B cell (primary cell): ENCODE data around the gene TREML2. TPM values are rescaled to one million over a fixed set of nuclear protein-coding genes. Genes with fewer than 3 reads are reported as not detected.

ENCODE experiments used
- ATAC-seq: fragments of 200-7000 bp; cut with Tn5 transposase; one replicate; pipeline ENCODE4 v1.10.0; 2021; ENCODE audit warnings: low read depth, mild to moderate bottlenecking, moderate number of reproducible peaks, moderate library complexity
- CTCF ChIA-PET: fragments of 350-600 bp; sonication (Branson Sonifier 250); formaldehyde crosslinking; loops from one replicate; lab custom pipeline; 2021; ENCODE audit warnings: antibody characterized with exemption, inconsistent platforms; lab: Charles Lee
- POLR2A ChIA-PET: fragments of 350-600 bp; sonication (Branson Sonifier 250); formaldehyde crosslinking; loops from one replicate; lab custom pipeline; 2021; ENCODE audit warnings: antibody characterized with exemption; lab: Charles Lee
- DNase-seq: peaks from one replicate; pipeline ENCODE4 v3.0.0; 2013
- H2AFZ ChIP-seq: 2 replicates; pipeline ENCODE4 v1.6.1; 2012; ENCODE audit warnings: mild to moderate bottlenecking, low read depth, low read length; ENCODE audit not compliant: insufficient read depth, poor library complexity, severe bottlenecking
- H3K27ac ChIP-seq, 2 donors: 1 replicate in 1 of 2; 2 replicates in 1 of 2; pipeline ENCODE4 v1.5.1; 2012 to 2013; ENCODE audit warnings: low read length in 2 of 2, mild to moderate bottlenecking in 2 of 2, moderate library complexity in 1 of 2
- H3K27me3 ChIP-seq, 4 experiments: fragments of 200-600 bp in 1 of 4; sonication (generic) in 1 of 4; replicated peaks in 1 of 4; 1 replicate in 2 of 4; 2 replicates in 2 of 4; pipeline versions ENCODE4 v1.6.1 to v1.7.0; 2013 to 2016; ENCODE audit warnings: low read length in 3 of 4, mild to moderate bottlenecking in 2 of 4, mixed read lengths in 1 of 4, moderate library complexity in 1 of 4; ENCODE audit not compliant: insufficient read depth in 4 of 4, control insufficient read depth in 3 of 4; ENCODE audit errors: control extremely low read depth in 1 of 4
- H3K36me3 ChIP-seq, 2 experiments: replicated peaks in 1 of 2; 1 replicate in 1 of 2; 2 replicates in 1 of 2; pipeline versions ENCODE4 v1.6.1 to v1.7.1; 2013; ENCODE audit warnings: low read length in 1 of 2; ENCODE audit not compliant: insufficient read depth in 2 of 2, control insufficient read depth in 1 of 2; ENCODE audit errors: control extremely low read depth in 1 of 2, extremely low read depth in 1 of 2
- H3K4me1 ChIP-seq, 2 donors: fragments of 200-600 bp in 1 of 2; sonication (generic) in 1 of 2; 1 replicate in 1 of 2; 2 replicates in 1 of 2; pipeline versions ENCODE4 v1.5.1 to v1.6.1; 2013 to 2017; ENCODE audit warnings: low read length in 2 of 2; ENCODE audit not compliant: control insufficient read depth in 2 of 2, insufficient read depth in 2 of 2
- H3K4me2 ChIP-seq: replicated peaks from 2 replicates; pipeline ENCODE3; 2012; ENCODE audit warnings: mild to moderate bottlenecking, low read depth, low read length; ENCODE audit not compliant: poor library complexity, severe bottlenecking
- H3K4me3 ChIP-seq, 5 experiments: fragments of 200-600 bp in 1 of 5; sonication (generic) in 1 of 5; 1 replicate in 3 of 5; 2 replicates in 2 of 5; pipeline versions ENCODE4 v1.5.1 to v1.7.0; 2011 to 2016; ENCODE audit warnings: low read length in 4 of 5, mild to moderate bottlenecking in 4 of 5, low read depth in 2 of 5, control low read depth in 1 of 5, moderate library complexity in 1 of 5; ENCODE audit not compliant: insufficient read depth in 1 of 5; ENCODE audit errors: control extremely low read depth in 1 of 5, extremely low read depth in 1 of 5
- H3K79me2 ChIP-seq: fragments of 200-600 bp; sonication (generic); one replicate; pipeline ENCODE4 v1.6.0; 2016; ENCODE audit warnings: low read length; ENCODE audit not compliant: control insufficient read depth, insufficient read depth
- H3K9ac ChIP-seq: fragments of 200-600 bp; sonication (generic); 2 replicates; pipeline ENCODE4 v1.6.1; 2017; ENCODE audit warnings: mild to moderate bottlenecking, low read length, moderate library complexity
- H3K9me3 ChIP-seq, 3 donors: one replicate each; pipeline versions ENCODE4 v1.6.1 to v1.7.1; 2013; ENCODE audit warnings: low read length in 2 of 3; ENCODE audit not compliant: control insufficient read depth in 2 of 3, insufficient read depth in 1 of 3; ENCODE audit errors: control extremely low read depth in 1 of 3
- H4K20me1 ChIP-seq: 2 replicates; pipeline ENCODE4 v1.6.0; 2012; ENCODE audit warnings: mild to moderate bottlenecking, low read length; ENCODE audit not compliant: insufficient read depth, control insufficient read depth, poor library complexity, severe bottlenecking
- H3K27ac Mint-ChIP-seq: one replicate; pipeline ENCODE4 v1.8.0; 2021; ENCODE audit warnings: mixed read lengths
- H3K27me3 Mint-ChIP-seq: one replicate; pipeline ENCODE4 v1.8.0; 2021; ENCODE audit warnings: mixed read lengths
- H3K4me1 Mint-ChIP-seq: one replicate; pipeline ENCODE4 v1.8.0; 2021; ENCODE audit warnings: mixed read lengths
- H3K4me3 Mint-ChIP-seq: one replicate; pipeline ENCODE4 v1.8.0; 2021; ENCODE audit warnings: mixed read lengths
- H3K9me3 Mint-ChIP-seq: one replicate; pipeline ENCODE4 v1.8.0; 2022; ENCODE audit warnings: mixed read lengths; ENCODE audit not compliant: insufficient read depth
- EZH2 ChIP-seq: IDR thresholded peaks from 2 replicates; pipeline ENCODE4 v1.6.1; 2012; ENCODE audit warnings: borderline replicate concordance, low read depth, mild to moderate bottlenecking, moderate library complexity, low read length; ENCODE audit not compliant: insufficient read depth, poor library complexity, severe bottlenecking
- WGBS: methylation state at CpG from one replicate; pipeline ENCODE4 v1.1.5; 2013; ENCODE audit warnings: missing lambda C conversion rate; ENCODE audit not compliant: insufficient coverage; 5-methylcytosine and 5-hydroxymethylcytosine counted together
- intact Hi-C: fragments of 100-400 bp; cut with micrococcal nuclease; formaldehyde crosslinking; loops from one replicate; pipeline ENCODE4 v1.10.0; 2022
- polyA plus RNA-seq: library from polyadenylated mRNA; depleted of rRNA; stranded (reverse); fragments of >200 nt; gene quantifications from 2 replicates; pipeline ENCODE4 v1.2.3, GENCODE V29; 2012
- total RNA-seq, 2 donors: library from RNA; stranded (reverse); fragments of 120-200 nt in 1 of 2; gene quantifications; 1 replicate in 1 of 2; 2 replicates in 1 of 2; pipeline versions ENCODE4 v1.2.3 to v1.2.4, GENCODE V29; 2013 to 2022
- TF ChIP-seq, protein P1 (sequence below): fragments of 200-600 bp; IDR thresholded peaks from one replicate; pipeline ENCODE4 v1.8.0; 2022; ENCODE audit warnings: antibody characterized with exemption, mild to moderate bottlenecking

The TREML2 gene
- total and polyA plus RNA-seq, 2 donors (not counting 1 experiment from before 2014, with no cell fraction given) = 9.6 to 51.1 TPM

DNA sequence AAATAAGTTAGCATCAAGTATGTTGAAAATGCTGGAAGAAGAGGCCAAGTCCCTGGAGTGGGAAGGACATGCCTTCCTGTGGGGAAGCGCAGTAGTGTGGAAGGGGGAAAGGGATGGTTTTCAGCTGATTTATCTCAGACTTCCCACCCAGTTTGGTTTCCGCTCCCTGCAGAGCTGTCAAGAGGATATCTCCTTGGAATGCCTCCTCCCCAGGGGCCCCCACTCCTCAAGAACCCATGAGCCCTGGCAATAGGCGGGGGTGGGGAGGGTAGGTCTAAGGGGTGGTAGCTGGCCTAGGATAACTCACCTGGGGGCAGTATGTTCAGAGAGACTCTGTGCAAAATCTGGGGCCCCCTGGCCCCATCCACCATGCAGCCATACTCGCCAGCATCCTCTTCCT is 47.5 kb downstream of the TREML2 start:
- DNase-seq = no peak
- Histone ChIP-seq H3K27me3 (no peaks in the 10 kb centered on the region), H3K4me2 (no peak overlapping the region), H3K4me3 (no peak overlapping the region), H4K20me1 (no peaks in the 10 kb centered on the region), H3K9ac (no peak overlapping the region), H3K36me3 (no peaks in the 10 kb centered on the region), H3K9me3 (no peaks in the 10 kb centered on the region), H3K4me1 (no peaks in the 10 kb centered on the region), H2AFZ (no peak overlapping the region), H3K27ac (no peak overlapping the region), H3K79me2 (no peaks in the 10 kb centered on the region)
- intact Hi-C loops = no loop called here
- WGBS = 86% methylated on average over 2 of the region's 4 CpGs
- no peak overlapping the region for H3K27ac Mint-ChIP-seq
- TF ChIP-seq EZH2 = no peak
- TF ChIP-seq, protein P1, sequence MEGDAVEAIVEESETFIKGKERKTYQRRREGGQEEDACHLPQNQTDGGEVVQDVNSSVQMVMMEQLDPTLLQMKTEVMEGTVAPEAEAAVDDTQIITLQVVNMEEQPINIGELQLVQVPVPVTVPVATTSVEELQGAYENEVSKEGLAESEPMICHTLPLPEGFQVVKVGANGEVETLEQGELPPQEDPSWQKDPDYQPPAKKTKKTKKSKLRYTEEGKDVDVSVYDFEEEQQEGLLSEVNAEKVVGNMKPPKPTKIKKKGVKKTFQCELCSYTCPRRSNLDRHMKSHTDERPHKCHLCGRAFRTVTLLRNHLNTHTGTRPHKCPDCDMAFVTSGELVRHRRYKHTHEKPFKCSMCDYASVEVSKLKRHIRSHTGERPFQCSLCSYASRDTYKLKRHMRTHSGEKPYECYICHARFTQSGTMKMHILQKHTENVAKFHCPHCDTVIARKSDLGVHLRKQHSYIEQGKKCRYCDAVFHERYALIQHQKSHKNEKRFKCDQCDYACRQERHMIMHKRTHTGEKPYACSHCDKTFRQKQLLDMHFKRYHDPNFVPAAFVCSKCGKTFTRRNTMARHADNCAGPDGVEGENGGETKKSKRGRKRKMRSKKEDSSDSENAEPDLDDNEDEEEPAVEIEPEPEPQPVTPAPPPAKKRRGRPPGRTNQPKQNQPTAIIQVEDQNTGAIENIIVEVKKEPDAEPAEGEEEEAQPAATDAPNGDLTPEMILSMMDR = no peak
- H3K4me1 Mint-ChIP-seq = no peaks in the 10 kb centered on the region
- no peaks in the 10 kb centered on the region for H3K9me3 Mint-ChIP-seq
- no peak for ATAC-seq
- H3K4me3 Mint-ChIP-seq = no peak overlapping the region
- peaks cover 19% of the 10 kb centered on the region for H3K27me3 Mint-ChIP-seq
- ChIA-PET POLR2A (no interaction called here), CTCF (interaction anchor here (0.7 kb wide), 1 partner anchor 8 kb away, joined by 3 read pairs; no protein-coding TSS in a partner anchor)

DNA sequence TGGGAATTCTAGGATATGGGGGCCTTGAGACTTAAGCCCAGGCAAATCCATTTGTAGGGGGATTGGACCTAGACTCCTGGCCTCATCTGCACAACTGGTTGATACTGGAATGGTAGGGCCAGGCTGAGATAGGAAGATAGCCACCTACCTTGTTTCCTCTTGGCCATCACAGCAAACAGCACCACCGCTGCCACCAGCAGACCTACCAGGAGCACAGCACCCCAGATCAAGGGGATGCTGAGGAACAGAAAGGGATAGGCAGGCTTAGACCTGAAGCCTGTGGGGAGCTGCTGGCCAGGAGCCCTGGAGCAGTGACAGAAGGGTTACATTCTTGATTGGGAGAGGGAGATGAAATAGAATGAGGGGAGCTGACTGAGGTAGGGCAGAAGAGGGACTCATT is 50.3 kb downstream of the TREML2 start:
- Histone ChIP-seq H3K36me3 (no peaks in the 10 kb centered on the region), H3K27ac (no peak overlapping the region), H3K4me2 (no peak overlapping the region), H2AFZ (no peak overlapping the region), H4K20me1 (no peaks in the 10 kb centered on the region), H3K4me1 (no peaks in the 10 kb centered on the region), H3K4me3 (no peak overlapping the region), H3K9me3 (no peaks in the 10 kb centered on the region), H3K9ac (no peak overlapping the region), H3K79me2 (no peaks in the 10 kb centered on the region), H3K27me3 (no peaks in the 10 kb centered on the region)
- no peak for DNase-seq
- ChIA-PET CTCF (no interaction called here), POLR2A (no interaction called here)
- Mint-ChIP-seq H3K9me3 (no peaks in the 10 kb centered on the region), H3K27me3 (peaks cover 9% of the 10 kb centered on the region), H3K4me1 (no peaks in the 10 kb centered on the region), H3K27ac (no peak overlapping the region), H3K4me3 (no peak overlapping the region)
- ATAC-seq = no peak
- no CpG with 5 or more reads among the region's 1 CpG for WGBS
- TF ChIP-seq, protein P1 = no peak
- intact Hi-C loops = no loop called here
